HG03135 (cell line): ENCODE results near the gene HBM.
"Not testable (repeated sequence)": the region's sequence is repeated elsewhere in the genome, so short reads cannot be mapped to it uniquely, and the experiment has no call there.

Experiments
- ATAC-seq: cut with Tn5 transposase; IDR thresholded peaks from one replicate; pipeline ENCODE4 v1.9.1; 2021; ENCODE audit warnings: mild to moderate bottlenecking, moderate library complexity; ENCODE audit not compliant: unreplicated experiment

HBM gene

GRCh38 chr16:180681-181564 is 15.1 kb downstream of the HBM start:
- no peak for ATAC-seq

- no peak for ATAC-seq
Measured at GRCh38 chr16:181565-182021, 15.8 kb downstream of the HBM start.

- no peak for ATAC-seq
Measured at GRCh38 chr16:183005-183404, 17.2 kb downstream of the HBM start.

GRCh38 chr16:185213-185612 is 19.4 kb downstream of the HBM start:
- no peak for ATAC-seq

GRCh38 chr16:185691-186090 is 19.9 kb downstream of the HBM start:
- ATAC-seq = no peak

GRCh38 chr16:187330-187729 is 21.6 kb downstream of the HBM start:
- ATAC-seq = no peak

- ATAC-seq = no peak
Measured at GRCh38 chr16:188674-189073, 22.9 kb downstream of the HBM start.

GRCh38 chr16:189604-190186 is 23.9 kb downstream of the HBM start:
- no peak for ATAC-seq

GRCh38 chr16:191831-192230 is 26.1 kb downstream of the HBM start:
- ATAC-seq = no peak

GRCh38 chr16:192686-193085 is 26.9 kb downstream of the HBM start:
- no peak for ATAC-seq

- ATAC-seq = no peak
Measured at GRCh38 chr16:193441-193840, 27.7 kb downstream of the HBM start.

GRCh38 chr16:194516-194915 is 28.7 kb downstream of the HBM start:
- ATAC-seq = no peak

- ATAC-seq = no peak
Measured at GRCh38 chr16:200388-200787, 34.6 kb downstream of the HBM start.

GRCh38 chr16:203246-203645 is 37.5 kb downstream of the HBM start:
- ATAC-seq = no peak

GRCh38 chr16:204046-204445 is 38.3 kb downstream of the HBM start:
- ATAC-seq = not testable (repeated sequence)

- not testable (repeated sequence) for ATAC-seq
Measured at GRCh38 chr16:209359-209758, 43.6 kb downstream of the HBM start.

GRCh38 chr16:211631-212180 is 45.9 kb downstream of the HBM start:
- ATAC-seq = not testable (repeated sequence)

GRCh38 chr16:212999-213398 is 47.2 kb downstream of the HBM start:
- ATAC-seq = no peak
